Measurements from ENCODE around the gene INHBE. TPM values are rescaled to one million over a fixed set of nuclear protein-coding genes. Genes with fewer than 3 reads are reported as not detected.

Gene INHBE
- total RNA-seq, 3 donors from 2014 or later (not counting 1 experiment from before 2014, with no cell fraction given) = not detected

DNA sequence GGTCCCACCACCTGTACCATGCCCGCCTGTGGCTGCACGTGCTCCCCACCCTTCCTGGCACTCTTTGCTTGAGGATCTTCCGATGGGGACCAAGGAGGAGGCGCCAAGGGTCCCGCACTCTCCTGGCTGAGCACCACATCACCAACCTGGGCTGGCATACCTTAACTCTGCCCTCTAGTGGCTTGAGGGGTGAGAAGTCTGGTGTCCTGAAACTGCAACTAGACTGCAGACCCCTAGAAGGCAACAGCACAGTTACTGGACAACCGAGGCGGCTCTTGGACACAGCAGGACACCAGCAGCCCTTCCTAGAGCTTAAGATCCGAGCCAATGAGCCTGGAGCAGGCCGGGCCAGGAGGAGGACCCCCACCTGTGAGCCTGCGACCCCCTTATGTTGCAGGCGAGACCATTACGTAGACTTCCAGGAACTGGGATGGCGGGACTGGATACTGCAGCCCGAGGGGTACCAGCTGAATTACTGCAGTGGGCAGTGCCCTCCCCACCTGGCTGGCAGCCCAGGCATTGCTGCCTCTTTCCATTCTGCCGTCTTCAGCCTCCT lies 1.1 kb downstream of the INHBE start:
- H3K9me3 Mint-ChIP-seq = no peaks in the 10 kb centered on the region
- peaks cover 0 to 7% of the 10 kb centered on the region in 2 donors for H3K27me3 Mint-ChIP-seq (ENCODE audit: low read depth in 2 of 2)
- ATAC-seq (no peak), DNase-seq (peak in 1 of 2 donors; percentile 74)
- Histone ChIP-seq H3K27ac (ENCODE audit: low read length) (no peak overlapping the region), H3K36me3 (ENCODE audit: control insufficient read depth, insufficient read depth, low read length) (no peaks in the 10 kb centered on the region), H3K4me3 (ENCODE audit: low read length) (no peak overlapping the region), H3K4me1 (ENCODE audit: control insufficient read depth, insufficient read depth, low read length) (peaks cover 34% of the 10 kb centered on the region), H3K27me3 (ENCODE audit: control insufficient read depth, insufficient read depth, low read length) (peaks cover 6% of the 10 kb centered on the region), H3K9me3 (ENCODE audit: control insufficient read depth, insufficient read depth, low read length) (no peaks in the 10 kb centered on the region)
- no peak overlapping the region for H3K4me3 Mint-ChIP-seq
- intact Hi-C loops (cut with micrococcal nuclease) = no loop called here
- WGBS (ENCODE audit: insufficient coverage) = 42% methylated on average over 15 of the region's 15 CpGs
- TF ChIP-seq, protein P1, sequence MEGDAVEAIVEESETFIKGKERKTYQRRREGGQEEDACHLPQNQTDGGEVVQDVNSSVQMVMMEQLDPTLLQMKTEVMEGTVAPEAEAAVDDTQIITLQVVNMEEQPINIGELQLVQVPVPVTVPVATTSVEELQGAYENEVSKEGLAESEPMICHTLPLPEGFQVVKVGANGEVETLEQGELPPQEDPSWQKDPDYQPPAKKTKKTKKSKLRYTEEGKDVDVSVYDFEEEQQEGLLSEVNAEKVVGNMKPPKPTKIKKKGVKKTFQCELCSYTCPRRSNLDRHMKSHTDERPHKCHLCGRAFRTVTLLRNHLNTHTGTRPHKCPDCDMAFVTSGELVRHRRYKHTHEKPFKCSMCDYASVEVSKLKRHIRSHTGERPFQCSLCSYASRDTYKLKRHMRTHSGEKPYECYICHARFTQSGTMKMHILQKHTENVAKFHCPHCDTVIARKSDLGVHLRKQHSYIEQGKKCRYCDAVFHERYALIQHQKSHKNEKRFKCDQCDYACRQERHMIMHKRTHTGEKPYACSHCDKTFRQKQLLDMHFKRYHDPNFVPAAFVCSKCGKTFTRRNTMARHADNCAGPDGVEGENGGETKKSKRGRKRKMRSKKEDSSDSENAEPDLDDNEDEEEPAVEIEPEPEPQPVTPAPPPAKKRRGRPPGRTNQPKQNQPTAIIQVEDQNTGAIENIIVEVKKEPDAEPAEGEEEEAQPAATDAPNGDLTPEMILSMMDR (IDR thresholded peaks at IDR 0.05) = peak; percentile 47
- peaks cover 29 to 37% of the 10 kb centered on the region in 2 donors for H3K4me1 Mint-ChIP-seq
- H3K36me3 Mint-ChIP-seq = no peaks in the 10 kb centered on the region
- H3K27ac Mint-ChIP-seq = peak overlapping the region in 1 of 2 donors; percentile 20

DNA sequence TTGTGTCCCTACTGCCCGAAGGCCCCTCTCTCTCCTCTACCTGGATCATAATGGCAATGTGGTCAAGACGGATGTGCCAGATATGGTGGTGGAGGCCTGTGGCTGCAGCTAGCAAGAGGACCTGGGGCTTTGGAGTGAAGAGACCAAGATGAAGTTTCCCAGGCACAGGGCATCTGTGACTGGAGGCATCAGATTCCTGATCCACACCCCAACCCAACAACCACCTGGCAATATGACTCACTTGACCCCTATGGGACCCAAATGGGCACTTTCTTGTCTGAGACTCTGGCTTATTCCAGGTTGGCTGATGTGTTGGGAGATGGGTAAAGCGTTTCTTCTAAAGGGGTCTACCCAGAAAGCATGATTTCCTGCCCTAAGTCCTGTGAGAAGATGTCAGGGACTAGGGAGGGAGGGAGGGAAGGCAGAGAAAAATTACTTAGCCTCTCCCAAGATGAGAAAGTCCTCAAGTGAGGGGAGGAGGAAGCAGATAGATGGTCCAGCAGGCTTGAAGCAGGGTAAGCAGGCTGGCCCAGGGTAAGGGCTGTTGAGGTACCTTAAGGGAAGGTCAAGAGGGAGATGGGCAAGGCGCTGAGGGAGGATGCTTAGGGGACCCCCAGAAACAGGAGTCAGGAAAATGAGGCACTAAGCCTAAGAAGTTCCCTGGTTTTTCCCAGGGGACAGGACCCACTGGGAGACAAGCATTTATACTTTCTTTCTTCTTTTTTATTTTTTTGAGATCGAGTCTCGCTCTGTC lies 1.8 kb downstream of the INHBE start:
- intact Hi-C loops (cut with micrococcal nuclease) = no loop called here
- Histone ChIP-seq H3K27me3 (ENCODE audit: control insufficient read depth, insufficient read depth, low read length) (peaks cover 6% of the 10 kb centered on the region), H3K36me3 (ENCODE audit: control insufficient read depth, insufficient read depth, low read length) (no peaks in the 10 kb centered on the region), H3K27ac (ENCODE audit: low read length) (no peak overlapping the region), H3K4me1 (ENCODE audit: control insufficient read depth, insufficient read depth, low read length) (peaks cover 41% of the 10 kb centered on the region), H3K9me3 (ENCODE audit: control insufficient read depth, insufficient read depth, low read length) (no peaks in the 10 kb centered on the region), H3K4me3 (ENCODE audit: low read length) (no peak overlapping the region)
- TF ChIP-seq, protein P1 (IDR thresholded peaks at IDR 0.05) = no peak
- DNase-seq (peak in 1 of 2 donors; percentile 4), ATAC-seq (no peak)
- no peak overlapping the region for H3K27ac Mint-ChIP-seq
- peaks cover 36 to 44% of the 10 kb centered on the region in 2 donors for H3K4me1 Mint-ChIP-seq
- no peaks in the 10 kb centered on the region for H3K36me3 Mint-ChIP-seq
- 88% methylated on average over 5 of the region's 6 CpGs for WGBS (ENCODE audit: insufficient coverage)
- peak overlapping the region; percentile 13 for H3K4me3 Mint-ChIP-seq
- H3K27me3 Mint-ChIP-seq (ENCODE audit: low read depth in 2 of 2) = peaks cover 0 to 9% of the 10 kb centered on the region in 2 donors
- no peaks in the 10 kb centered on the region for H3K9me3 Mint-ChIP-seq

DNA sequence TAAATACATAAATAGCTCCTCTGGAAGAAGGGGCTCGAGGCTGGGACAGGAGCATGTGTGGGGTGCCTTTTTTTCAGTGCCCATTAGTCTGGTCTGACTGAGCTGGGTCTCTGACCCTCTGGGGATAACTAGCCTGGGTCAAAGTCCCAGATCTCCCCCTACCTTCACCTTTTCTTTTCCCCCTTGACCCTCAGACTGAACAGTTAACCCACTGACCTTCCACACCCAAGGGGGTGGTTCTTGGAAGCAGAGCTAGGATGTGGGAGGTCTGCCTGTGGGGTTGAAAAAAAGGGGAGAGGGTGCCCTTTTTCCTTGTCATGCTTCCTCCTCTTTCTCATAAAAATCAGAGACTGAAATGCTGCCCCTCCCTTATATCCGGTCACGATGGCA lies 3.6 kb downstream of the INHBE start:
- Mint-ChIP-seq H3K27ac (peak overlapping the region; percentile 94 to 96), H3K27me3 (ENCODE audit: low read depth in 2 of 2) (peaks cover 0 to 15% of the 10 kb centered on the region in 2 donors), H3K4me3 (peak overlapping the region; percentile 95), H3K9me3 (no peaks in the 10 kb centered on the region), H3K36me3 (no peaks in the 10 kb centered on the region), H3K4me1 (peaks cover 45 to 54% of the 10 kb centered on the region in 2 donors)
- H3K4me3 ChIP-seq (ENCODE audit: low read length) = peak overlapping the region; percentile 73
- H3K27me3 ChIP-seq (ENCODE audit: control insufficient read depth, insufficient read depth, low read length) = peaks cover 6% of the 10 kb centered on the region
- 0% methylated on average over 2 of the region's 3 CpGs for WGBS (ENCODE audit: insufficient coverage)
- H3K36me3 ChIP-seq (ENCODE audit: control insufficient read depth, insufficient read depth, low read length) = no peaks in the 10 kb centered on the region
- no peak for ATAC-seq
- TF ChIP-seq, protein P1 (IDR thresholded peaks at IDR 0.05) = no peak
- intact Hi-C loops (cut with micrococcal nuclease) = loop anchor here (1.0 to 2.0 kb wide), 2 partner anchors 28 to 164 kb away; partner anchors contain the start of gene R3HDM2
- H3K4me1 ChIP-seq (ENCODE audit: control insufficient read depth, insufficient read depth, low read length) = peaks cover 52% of the 10 kb centered on the region
- no peaks in the 10 kb centered on the region for H3K9me3 ChIP-seq (ENCODE audit: control insufficient read depth, insufficient read depth, low read length)
- H3K27ac ChIP-seq (ENCODE audit: low read length) = peak overlapping the region; percentile 76
- DNase-seq = no peak
